Activated CD8-positive, alpha-beta T cell treated with anti-CD3 and anti-CD28 coated beads, Interleukin-2, amount 10 ng/mL, durations not matched to agents 7 days and 5 days (primary cell): ENCODE measurements around the gene NCEH1. TPM values are rescaled to one million over a fixed set of nuclear protein-coding genes. Genes with fewer than 3 reads are reported as not detected.

Source experiments
- ATAC-seq: fragments of 150-1000 bp; cut with Tn5 transposase; one replicate; pipeline ENCODE4 v1.10.0; 2021; ENCODE audit warnings: moderate library complexity
- CTCF ChIA-PET: fragments of 350-600 bp; sonication (Branson Sonifier 250); formaldehyde crosslinking; loops from one replicate; lab custom pipeline; 2021; ENCODE audit warnings: antibody characterized with exemption; lab: Charles Lee
- POLR2A ChIA-PET: fragments of 350-600 bp; sonication (Branson Sonifier 250); formaldehyde crosslinking; loops from one replicate; lab custom pipeline; 2021; ENCODE audit warnings: antibody characterized with exemption; lab: Charles Lee
- DNase-seq: peaks from one replicate; pipeline ENCODE4 v3.0.0-alpha.2; 2020
- H3K27ac Mint-ChIP-seq: one replicate; pipeline ENCODE4 v1.8.0; 2021; ENCODE audit warnings: mild to moderate bottlenecking, mixed read lengths
- H3K27me3 Mint-ChIP-seq: one replicate; pipeline ENCODE4 v1.8.0; 2021; ENCODE audit warnings: low read depth, mixed read lengths
- H3K36me3 Mint-ChIP-seq: one replicate; pipeline ENCODE4 v1.8.0; 2021; ENCODE audit warnings: low read depth, mixed read lengths
- H3K4me1 Mint-ChIP-seq: one replicate; pipeline ENCODE4 v1.8.0; 2021; ENCODE audit warnings: low read depth, mixed read lengths
- H3K4me3 Mint-ChIP-seq: one replicate; pipeline ENCODE4 v1.8.0; 2021; ENCODE audit warnings: mild to moderate bottlenecking, mixed read lengths
- H3K9me3 Mint-ChIP-seq: one replicate; pipeline ENCODE4 v1.8.0; 2022; ENCODE audit warnings: mixed read lengths; ENCODE audit not compliant: insufficient read depth
- total RNA-seq, 2 experiments: library from RNA; stranded (reverse); gene quantifications; one replicate each; pipeline ENCODE4 v1.2.3, GENCODE V29; 2021

Gene NCEH1
- total RNA-seq, 2 experiments from 2014 or later = 8.0 to 8.2 TPM

- peaks cover 30% of the 10 kb centered on the region for H3K36me3 Mint-ChIP-seq
- ChIA-PET POLR2A (interaction anchor here (1.2 to 7.6 kb wide), 5 partner anchors 11 to 80 kb away, joined by 3 to 138 read pairs (median 15); partner anchors contain the start of gene TNFSF10), CTCF (interaction anchor here (0.7 to 8.7 kb wide), 9 partner anchors 12 to 105 kb away, joined by 3 to 214 read pairs (median 24); partner anchors contain the start of gene TNFSF10)
- H3K27me3 Mint-ChIP-seq = no peaks in the 10 kb centered on the region
- H3K4me3 Mint-ChIP-seq = no peak overlapping the region
- H3K9me3 Mint-ChIP-seq = peaks cover 19% of the 10 kb centered on the region
- DNase-seq (peak; percentile 58), ATAC-seq (peak; percentile 15)
- peak overlapping the region; percentile 88 for H3K27ac Mint-ChIP-seq
- peaks cover 77% of the 10 kb centered on the region for H3K4me1 Mint-ChIP-seq
Observed at GRCh38 chr3:172592898-172593669, 117.8 kb downstream of the NCEH1 start.

GRCh38 chr3:172591876-172592771, 118.7 kb downstream of the NCEH1 start:
- DNase-seq (peak; percentile 91), ATAC-seq (peak; percentile 82)
- Mint-ChIP-seq H3K9me3 (peaks cover 22% of the 10 kb centered on the region), H3K36me3 (peaks cover 36% of the 10 kb centered on the region), H3K4me1 (peaks cover 82% of the 10 kb centered on the region), H3K4me3 (peak overlapping the region; percentile 59), H3K27me3 (no peaks in the 10 kb centered on the region), H3K27ac (peak overlapping the region; percentile 88)
- POLR2A ChIA-PET = interaction anchor here (0.8 to 7.6 kb wide), 4 partner anchors 10 to 72 kb away, joined by 3 to 138 read pairs (median 20); partner anchors contain the start of gene TNFSF10
- CTCF ChIA-PET = interaction anchor here (1.0 to 8.7 kb wide), 8 partner anchors 11 to 110 kb away, joined by 3 to 214 read pairs (median 12); partner anchors contain the start of gene TNFSF10

GRCh38 chr3:172591125-172591605, 119.7 kb downstream of the NCEH1 start:
- ChIA-PET CTCF (interaction anchor here (1.7 to 8.7 kb wide), 5 partner anchors 10 to 109 kb away, joined by 3 to 214 read pairs (median 69); partner anchors contain the start of gene TNFSF10), POLR2A (interaction anchor here (0.6 to 7.6 kb wide), 6 partner anchors 9 to 131 kb away, joined by 3 to 138 read pairs (median 9); partner anchors contain the start of gene TNFSF10)
- Mint-ChIP-seq H3K27ac (peak overlapping the region; percentile 88), H3K4me1 (peaks cover 87% of the 10 kb centered on the region), H3K9me3 (peaks cover 22% of the 10 kb centered on the region), H3K27me3 (no peaks in the 10 kb centered on the region), H3K36me3 (peaks cover 36% of the 10 kb centered on the region), H3K4me3 (no peak overlapping the region)
- no peak for DNase-seq
- no peak for ATAC-seq

- Mint-ChIP-seq H3K27me3 (no peaks in the 10 kb centered on the region), H3K27ac (peak overlapping the region; percentile 1), H3K9me3 (peaks cover 38% of the 10 kb centered on the region), H3K4me3 (no peak overlapping the region), H3K4me1 (peaks cover 89% of the 10 kb centered on the region), H3K36me3 (peaks cover 61% of the 10 kb centered on the region)
- no peak for DNase-seq
- ChIA-PET POLR2A (interaction anchor here (0.6 to 1.4 kb wide), 3 partner anchors 56 to 75 kb away, joined by 3 to 11 read pairs (median 4); partner anchors contain the start of gene TNFSF10), CTCF (interaction anchor here (0.8 to 2.1 kb wide), 3 partner anchors 9 to 66 kb away, joined by 3 to 16 read pairs (median 4); no protein-coding TSS in a partner anchor)
- peak; percentile 57 for ATAC-seq
Observed at GRCh38 chr3:172586436-172586835, 124.4 kb downstream of the NCEH1 start.

- ChIA-PET POLR2A (interaction anchor here (1.0 kb wide), 1 partner anchor 63 kb away, joined by 11 read pairs; the partner anchor contains the start of gene TNFSF10), CTCF (interaction anchor here (0.8 to 2.1 kb wide), 3 partner anchors 10 to 66 kb away, joined by 3 to 16 read pairs (median 4); no protein-coding TSS in a partner anchor)
- DNase-seq (no peak), ATAC-seq (no peak)
- Mint-ChIP-seq H3K9me3 (peaks cover 37% of the 10 kb centered on the region), H3K36me3 (peaks cover 58% of the 10 kb centered on the region), H3K4me3 (no peak overlapping the region), H3K27me3 (no peaks in the 10 kb centered on the region), H3K27ac (peak overlapping the region; percentile 1), H3K4me1 (peaks cover 89% of the 10 kb centered on the region)
Observed at GRCh38 chr3:172585954-172586353, 124.9 kb downstream of the NCEH1 start.

GRCh38 chr3:172582712-172583111, 128.2 kb downstream of the NCEH1 start:
- Mint-ChIP-seq H3K27ac (peak overlapping the region; percentile 92), H3K36me3 (peaks cover 47% of the 10 kb centered on the region), H3K9me3 (peaks cover 16% of the 10 kb centered on the region), H3K27me3 (no peaks in the 10 kb centered on the region), H3K4me1 (peaks cover 98% of the 10 kb centered on the region), H3K4me3 (no peak overlapping the region)
- ATAC-seq (no peak), DNase-seq (no peak)
- POLR2A ChIA-PET = interaction anchor here (1.3 to 3.9 kb wide), 3 partner anchors 9 to 60 kb away, joined by 7 to 25 read pairs (median 23); partner anchors contain the start of gene TNFSF10
- CTCF ChIA-PET = interaction anchor here (1.2 to 9.7 kb wide), 4 partner anchors 11 to 244 kb away, joined by 3 to 85 read pairs (median 8); partner anchors contain the start of gene TNFSF10

- ChIA-PET CTCF (interaction anchor here (1.0 to 9.7 kb wide), 4 partner anchors 12 to 65 kb away, joined by 3 to 85 read pairs (median 12); no protein-coding TSS in a partner anchor), POLR2A (interaction anchor here (1.0 to 3.9 kb wide), 4 partner anchors 10 to 69 kb away, joined by 4 to 25 read pairs (median 6); no protein-coding TSS in a partner anchor)
- Mint-ChIP-seq H3K27me3 (no peaks in the 10 kb centered on the region), H3K36me3 (peaks cover 53% of the 10 kb centered on the region), H3K9me3 (peaks cover 16% of the 10 kb centered on the region), H3K4me3 (peak overlapping the region; percentile 67), H3K4me1 (peaks cover 100% of the 10 kb centered on the region), H3K27ac (peak overlapping the region; percentile 92)
- no peak for DNase-seq
- ATAC-seq = peak; percentile 11
Observed at GRCh38 chr3:172581757-172582166, 129.1 kb downstream of the NCEH1 start.

- peak overlapping the region; percentile 92 for H3K27ac Mint-ChIP-seq
- H3K4me3 Mint-ChIP-seq = peak overlapping the region; percentile 67
- peaks cover 97% of the 10 kb centered on the region for H3K4me1 Mint-ChIP-seq
- ATAC-seq (peak; percentile 35), DNase-seq (no peak)
- H3K36me3 Mint-ChIP-seq = peaks cover 58% of the 10 kb centered on the region
- H3K27me3 Mint-ChIP-seq = no peaks in the 10 kb centered on the region
- H3K9me3 Mint-ChIP-seq = peaks cover 20% of the 10 kb centered on the region
- ChIA-PET POLR2A (interaction anchor here (0.9 to 3.9 kb wide), 7 partner anchors 11 to 68 kb away, joined by 3 to 25 read pairs (median 6); partner anchors contain the start of gene TNFSF10), CTCF (interaction anchor here (1.0 to 9.7 kb wide), 6 partner anchors 13 to 64 kb away, joined by 3 to 85 read pairs (median 6); no protein-coding TSS in a partner anchor)
Observed at GRCh38 chr3:172580680-172581401, 130.0 kb downstream of the NCEH1 start.
